Ascending aorta (tissue), 2 donors: ENCODE data around the gene SSR1. TPM values are rescaled to one million over a fixed set of nuclear protein-coding genes. Genes with fewer than 3 reads are reported as not detected.

Experiments used
- DNase-seq, 2 donors: peaks; one replicate each; pipeline ENCODE4 v3.0.0-alpha.2; 2019; ENCODE audit warnings: low spot score in 2 of 2
- H3K27ac ChIP-seq, 2 donors: fragments of 200-600 bp; sonication (generic); one replicate each; pipeline ENCODE4 v1.5.1; 2016 to 2017; ENCODE audit warnings: mild to moderate bottlenecking in 1 of 2
- H3K27me3 ChIP-seq: fragments of 200-600 bp; sonication (generic); one replicate; pipeline ENCODE4 v1.5.1; 2017
- H3K36me3 ChIP-seq, 2 donors: fragments of 200-600 bp; sonication (generic); one replicate each; pipeline ENCODE4 v1.5.1; 2016
- H3K4me1 ChIP-seq, 2 donors: fragments of 200-600 bp; sonication (generic); one replicate each; pipeline ENCODE4 v1.5.1; 2016 to 2017; ENCODE audit warnings: mild to moderate bottlenecking in 1 of 2
- H3K4me3 ChIP-seq, 2 donors: fragments of 200-600 bp; sonication (generic); one replicate each; pipeline ENCODE4 v1.5.1; 2016 to 2017; ENCODE audit warnings: mild to moderate bottlenecking in 1 of 2
- H3K9me3 ChIP-seq, 2 donors: fragments of 200-600 bp; sonication (generic); one replicate each; pipeline ENCODE4 v1.5.1; 2016
- intact Hi-C: fragments of 100-400 bp; cut with DNase I; formaldehyde crosslinking; loops from one replicate; pipeline ENCODE4 v1.15.1; 2023
- total RNA-seq: library from RNA; depleted of rRNA; stranded (reverse); fragments of >200 nt; gene quantifications from one replicate; pipeline ENCODE4 v1.1.0, GENCODE V29; 2016
- TF ChIP-seq, protein P1 (sequence below), 3 experiments: fragments of 200-600 bp in 2 of 3; fragments of 450-650 bp in 1 of 3; sonication (generic) in 2 of 3; IDR thresholded peaks; one replicate each; pipeline ENCODE4 v1.5.1; 2016 to 2019; ENCODE audit warnings: antibody characterized with exemption in 3 of 3, mild to moderate bottlenecking in 1 of 3, moderate library complexity in 1 of 3

Gene SSR1
- total RNA-seq, 1 donor from 2014 or later: 46.4 TPM

DNA sequence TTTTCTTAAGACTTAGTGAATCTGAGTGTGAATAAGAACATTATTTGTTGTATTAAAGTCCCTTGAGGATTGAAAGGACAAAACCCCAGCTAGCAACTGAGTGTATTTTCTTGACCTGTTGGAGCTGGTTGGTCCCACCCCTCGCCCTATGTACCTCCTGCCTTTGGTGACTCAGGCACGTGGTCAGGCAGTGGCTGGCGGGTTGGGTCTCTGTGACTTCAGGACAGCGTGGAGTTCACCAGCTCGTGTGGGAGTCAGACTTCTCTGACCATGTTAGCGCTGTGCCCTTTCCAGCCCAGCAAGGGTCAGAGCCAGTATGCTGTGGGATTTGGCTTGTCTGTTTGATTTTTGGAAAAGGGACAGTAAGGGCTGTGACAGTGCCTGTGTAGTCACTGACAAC is 93.7 kb downstream of the SSR1 start:
- H3K36me3 ChIP-seq: peaks cover 18 to 25% of the 10 kb centered on the region in 2 donors
- TF ChIP-seq, protein P1, sequence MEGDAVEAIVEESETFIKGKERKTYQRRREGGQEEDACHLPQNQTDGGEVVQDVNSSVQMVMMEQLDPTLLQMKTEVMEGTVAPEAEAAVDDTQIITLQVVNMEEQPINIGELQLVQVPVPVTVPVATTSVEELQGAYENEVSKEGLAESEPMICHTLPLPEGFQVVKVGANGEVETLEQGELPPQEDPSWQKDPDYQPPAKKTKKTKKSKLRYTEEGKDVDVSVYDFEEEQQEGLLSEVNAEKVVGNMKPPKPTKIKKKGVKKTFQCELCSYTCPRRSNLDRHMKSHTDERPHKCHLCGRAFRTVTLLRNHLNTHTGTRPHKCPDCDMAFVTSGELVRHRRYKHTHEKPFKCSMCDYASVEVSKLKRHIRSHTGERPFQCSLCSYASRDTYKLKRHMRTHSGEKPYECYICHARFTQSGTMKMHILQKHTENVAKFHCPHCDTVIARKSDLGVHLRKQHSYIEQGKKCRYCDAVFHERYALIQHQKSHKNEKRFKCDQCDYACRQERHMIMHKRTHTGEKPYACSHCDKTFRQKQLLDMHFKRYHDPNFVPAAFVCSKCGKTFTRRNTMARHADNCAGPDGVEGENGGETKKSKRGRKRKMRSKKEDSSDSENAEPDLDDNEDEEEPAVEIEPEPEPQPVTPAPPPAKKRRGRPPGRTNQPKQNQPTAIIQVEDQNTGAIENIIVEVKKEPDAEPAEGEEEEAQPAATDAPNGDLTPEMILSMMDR (IDR thresholded peaks at IDR 0.05): no peak
- no peaks in the 10 kb centered on the region for H3K9me3 ChIP-seq
- H3K27me3 ChIP-seq: no peaks in the 10 kb centered on the region
- H3K4me3 ChIP-seq: no peak overlapping the region
- no peaks in the 10 kb centered on the region for H3K4me1 ChIP-seq
- no peak for DNase-seq
- no peak overlapping the region for H3K27ac ChIP-seq
- intact Hi-C loops: loop anchor here (5.0 kb wide), 1 partner anchor 112 kb away; the partner anchor contains the start of gene RREB1

DNA sequence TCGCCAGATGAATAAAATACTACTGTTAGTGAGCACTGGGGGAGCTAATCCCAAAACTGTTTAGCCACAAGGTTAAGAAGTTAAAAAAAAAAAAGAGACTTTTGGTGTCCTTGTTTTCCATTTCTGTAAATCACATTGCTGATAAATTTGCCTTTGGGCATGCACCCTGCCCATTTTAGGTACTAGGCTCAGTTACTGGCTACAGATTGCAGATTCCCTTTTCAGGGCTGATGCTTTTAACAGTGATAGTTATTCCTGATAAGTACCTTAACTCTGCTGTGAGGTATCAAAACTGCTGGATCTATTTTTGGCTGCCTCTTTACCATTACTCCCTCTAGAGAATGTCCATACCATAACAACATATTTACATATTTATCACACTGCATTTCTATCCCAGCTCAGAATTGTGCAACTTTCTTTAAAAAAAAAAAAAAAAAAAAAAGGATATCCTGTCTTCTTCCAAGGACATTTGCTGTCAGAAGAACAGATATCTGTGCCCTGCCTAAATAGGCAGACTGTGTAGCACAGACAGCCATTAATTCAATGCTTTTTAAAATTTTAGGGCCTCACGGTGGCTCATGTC is 94.5 kb downstream of the SSR1 start:
- H3K36me3 ChIP-seq: peaks cover 26 to 34% of the 10 kb centered on the region in 2 donors
- no peaks in the 10 kb centered on the region for H3K27me3 ChIP-seq
- no peak overlapping the region for H3K27ac ChIP-seq
- no peak for DNase-seq
- H3K4me1 ChIP-seq: no peaks in the 10 kb centered on the region
- no peaks in the 10 kb centered on the region for H3K9me3 ChIP-seq
- intact Hi-C loops: loop anchor here (5.0 kb wide), 1 partner anchor 111 kb away; the partner anchor contains the start of gene RREB1
- H3K4me3 ChIP-seq: no peak overlapping the region
- TF ChIP-seq, protein P1 (IDR thresholded peaks at IDR 0.05): no peak

Other genes with a start within 250 kb of the SSR1 start
- 48.9 TPM for gene RREB1, start 205.2 kb downstream of the SSR1 start, total RNA-seq
- gene CAGE1, start 76.5 kb upstream of the SSR1 start, total RNA-seq: not detected
- 4.9 TPM for gene RIOK1, start 76.6 kb upstream of the SSR1 start, total RNA-seq
- gene DSP, start 228.5 kb upstream of the SSR1 start, total RNA-seq: 7.2 TPM